HK-2 (cell line): Measurements from ENCODE around the gene CDK15.

ENCODE experiments used
- DNase-seq: peaks from one replicate; pipeline ENCODE4 v3.0.0-alpha.2; 2018; ENCODE audit not compliant: unreplicated experiment

CDK15 gene

DNA sequence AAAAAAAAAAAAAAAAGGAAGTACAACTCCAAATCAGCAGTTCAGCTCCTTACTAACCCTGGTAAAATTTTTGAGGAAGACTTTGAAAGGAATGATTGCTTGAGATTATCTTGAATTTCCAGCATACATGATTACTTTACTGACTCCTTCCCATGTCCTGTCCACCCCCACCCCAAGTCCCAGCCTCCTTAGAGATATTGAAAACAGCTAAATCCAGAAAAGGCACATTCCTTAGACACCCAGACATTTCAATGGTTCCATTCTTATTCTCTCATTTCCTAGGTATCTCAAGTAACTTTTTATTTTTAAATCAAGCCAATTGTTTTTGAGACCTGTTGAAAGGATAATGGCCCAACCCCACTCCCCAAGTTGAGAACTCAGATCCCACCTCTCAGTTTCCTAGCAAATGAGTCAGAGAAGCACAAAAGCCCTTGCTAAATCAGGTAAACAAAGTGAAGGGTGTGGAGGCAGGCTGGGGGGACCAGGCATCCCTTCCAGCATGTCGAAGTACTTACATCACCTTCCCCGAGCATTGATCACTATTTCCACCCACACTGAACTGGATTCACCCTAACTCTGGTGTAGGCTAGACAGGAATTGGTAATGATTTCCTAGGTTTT, 131.9 kb downstream of the CDK15 start:
- DNase-seq: no peak

DNA sequence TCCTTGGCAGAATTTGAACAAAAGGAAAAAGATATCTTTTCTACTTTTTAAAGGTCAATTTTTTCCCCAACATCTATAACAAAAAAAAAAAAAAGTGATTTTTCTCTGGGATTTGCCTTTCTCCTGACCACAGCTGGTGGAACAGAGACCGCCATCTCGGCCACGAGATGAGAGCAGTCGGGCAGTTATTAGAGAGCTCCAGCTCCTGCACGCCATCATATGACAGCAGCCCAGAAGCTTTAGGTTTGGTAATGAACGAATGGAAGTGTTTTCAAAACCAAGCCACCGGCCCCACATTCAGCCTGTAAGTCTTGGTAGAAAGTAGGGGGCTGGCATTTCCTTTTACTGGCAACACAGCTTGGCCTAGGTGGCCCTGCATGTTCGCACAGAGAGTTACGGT, 132.4 kb downstream of the CDK15 start:
- no peak for DNase-seq

DNA sequence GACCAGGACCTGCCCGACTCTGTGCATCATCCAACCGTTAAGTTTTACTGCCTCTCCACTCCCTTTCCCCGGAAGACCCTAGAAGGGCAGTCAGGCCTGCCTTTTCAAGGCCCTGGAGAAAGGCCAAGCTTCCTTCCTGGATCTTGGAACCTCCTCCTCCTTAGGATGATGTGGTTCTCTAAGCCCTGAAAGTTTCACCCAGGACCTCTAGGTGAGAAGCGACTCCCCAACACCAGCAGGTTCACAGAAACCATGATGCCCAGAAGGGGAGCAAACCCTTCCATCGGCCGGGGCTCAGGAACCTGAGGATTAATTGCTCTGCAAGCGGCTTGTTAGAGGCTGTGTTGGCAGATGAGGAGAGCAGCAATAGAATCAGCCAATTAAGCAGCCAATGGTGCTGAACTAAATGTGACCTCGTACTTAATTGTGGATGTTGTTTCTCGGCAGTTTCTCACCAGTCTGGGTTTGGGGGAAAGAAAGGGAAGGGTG, 133.2 kb downstream of the CDK15 start:
- DNase-seq: no peak

DNA sequence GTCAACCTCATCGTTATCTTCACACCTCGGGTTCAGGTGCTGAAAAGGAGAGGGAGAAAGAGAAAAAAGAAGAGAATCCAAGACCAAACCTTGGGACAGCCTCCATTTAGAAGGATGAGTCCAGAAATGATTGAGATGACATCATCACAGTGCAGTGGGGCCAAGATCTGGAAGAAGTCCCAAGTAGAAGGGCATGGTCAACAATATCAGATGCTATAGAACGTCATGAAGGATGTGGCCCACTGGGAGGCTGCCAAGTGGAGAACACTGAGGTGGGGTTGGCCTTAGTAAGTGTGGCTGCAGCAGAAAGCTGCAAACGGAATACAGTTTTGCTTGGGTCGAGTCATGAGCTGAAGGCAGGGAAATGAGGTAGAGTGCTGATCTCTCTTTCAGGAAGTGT, 136.2 kb downstream of the CDK15 start:
- no peak for DNase-seq
